ENCODE results near the gene NME9. TPM values are rescaled to one million over a fixed set of nuclear protein-coding genes. Genes with fewer than 3 reads are reported as not detected.

Gene NME9
- total and polyA plus RNA-seq, 2 donors from 2014 or later, result 0.73 to 3.5 TPM

GRCh38 chr3:138359919-138360868, 30.5 kb upstream of the NME9 start:
- intact Hi-C loops (cut with DNase I), result no loop called here
- no peak overlapping the region for H3K9ac ChIP-seq (ENCODE audit: low read length in 3 of 3)
- DNase-seq, result no peak
- H3K36me3 ChIP-seq (ENCODE audit: control insufficient read depth in 2 of 3, insufficient read depth in 3 of 3, low read length in 3 of 3), result no peaks in the 10 kb centered on the region
- peak overlapping the region; percentile 68 to 95 for H3K27ac ChIP-seq (ENCODE audit: low read depth in 2 of 2, low read length in 2 of 2)
- peaks cover 3 to 47% (median 32%) of the 10 kb centered on the region in 3 donors for H3K4me1 ChIP-seq (ENCODE audit: control insufficient read depth in 2 of 3, insufficient read depth in 2 of 3, low read depth in 1 of 3, low read length in 3 of 3)
- no peak for TF ChIP-seq CTCF (IDR thresholded peaks at IDR 0.05; ENCODE audit: borderline replicate concordance, extremely low read depth, insufficient read depth)
- H3K27me3 ChIP-seq (ENCODE audit: control insufficient read depth, insufficient read depth, low read length), result no peaks in the 10 kb centered on the region
- FAIRE-seq, result no peak
- H3K9me3 ChIP-seq (ENCODE audit: control insufficient read depth in 2 of 3, insufficient read depth in 1 of 3, low read length in 3 of 3), result no peaks in the 10 kb centered on the region
- H3K4me3 ChIP-seq (ENCODE audit: low read length in 3 of 3), result no peak overlapping the region

- Histone ChIP-seq H3K4me3 (ENCODE audit: low read length in 3 of 3) (no peak overlapping the region), H3K27ac (ENCODE audit: low read depth in 2 of 2, low read length in 2 of 2) (peak overlapping the region in 1 of 2 donors; percentile 24), H3K27me3 (ENCODE audit: control insufficient read depth, insufficient read depth, low read length) (no peaks in the 10 kb centered on the region), H3K9ac (ENCODE audit: low read length in 3 of 3) (no peak overlapping the region), H3K36me3 (ENCODE audit: control insufficient read depth in 2 of 3, insufficient read depth in 3 of 3, low read length in 3 of 3) (no peaks in the 10 kb centered on the region), H3K4me1 (ENCODE audit: control insufficient read depth in 2 of 3, insufficient read depth in 2 of 3, low read depth in 1 of 3, low read length in 3 of 3) (peaks cover 3 to 44% (median 32%) of the 10 kb centered on the region in 3 donors), H3K9me3 (ENCODE audit: control insufficient read depth in 2 of 3, insufficient read depth in 1 of 3, low read length in 3 of 3) (no peaks in the 10 kb centered on the region)
- DNase-seq (no peak), FAIRE-seq (no peak)
- intact Hi-C loops (cut with DNase I), result no loop called here
- no peak for TF ChIP-seq CTCF (IDR thresholded peaks at IDR 0.05; ENCODE audit: borderline replicate concordance, extremely low read depth, insufficient read depth)
Observed at GRCh38 chr3:138359148-138359918, 29.7 kb upstream of the NME9 start.

GRCh38 chr3:138356730-138357405, 27.2 kb upstream of the NME9 start:
- Histone ChIP-seq H3K4me3 (ENCODE audit: low read length in 3 of 3) (no peak overlapping the region), H3K9ac (ENCODE audit: low read length in 3 of 3) (no peak overlapping the region), H3K4me1 (ENCODE audit: control insufficient read depth in 2 of 3, insufficient read depth in 2 of 3, low read depth in 1 of 3, low read length in 3 of 3) (peaks cover 0 to 32% (median 24%) of the 10 kb centered on the region in 3 donors), H3K9me3 (ENCODE audit: control insufficient read depth in 2 of 3, insufficient read depth in 1 of 3, low read length in 3 of 3) (no peaks in the 10 kb centered on the region), H3K27ac (ENCODE audit: low read depth in 2 of 2, low read length in 2 of 2) (no peak overlapping the region), H3K36me3 (ENCODE audit: control insufficient read depth in 2 of 3, insufficient read depth in 3 of 3, low read length in 3 of 3) (no peaks in the 10 kb centered on the region), H3K27me3 (ENCODE audit: control insufficient read depth, insufficient read depth, low read length) (no peaks in the 10 kb centered on the region)
- peak in 1 of 5 donors; percentile 86 for DNase-seq
- TF ChIP-seq CTCF (IDR thresholded peaks at IDR 0.05; ENCODE audit: borderline replicate concordance, extremely low read depth, insufficient read depth), result no peak
- intact Hi-C loops (cut with DNase I), result no loop called here
- FAIRE-seq, result no peak

Data from kidney (tissue), 14 donors.